Liver (tissue), 9 donors: Measurements from ENCODE around the gene EDRF1. TPM values are rescaled to one million over a fixed set of nuclear protein-coding genes. Genes with fewer than 3 reads are reported as not detected.

Experiments used
- DNase-seq: peaks from one replicate; pipeline ENCODE4 v3.0.0-alpha.2; 2017; ENCODE audit warnings: low spot score
- H3K27ac ChIP-seq, 2 donors: one replicate each; pipeline ENCODE4 v1.7.0; 2013; ENCODE audit warnings: inconsistent platforms in 2 of 2, low read length in 2 of 2, control low read depth in 1 of 2, low read depth in 1 of 2, mild to moderate bottlenecking in 1 of 2
- H3K27me3 ChIP-seq, 4 donors: one replicate each; pipeline versions ENCODE4 v1.6.1 to v1.7.0; 2013; ENCODE audit warnings: low read length in 3 of 4, inconsistent platforms in 1 of 4, mild to moderate bottlenecking in 1 of 4, moderate library complexity in 1 of 4; ENCODE audit not compliant: control insufficient read depth in 4 of 4, insufficient read depth in 4 of 4
- H3K36me3 ChIP-seq, 4 donors: one replicate each; pipeline versions ENCODE4 v1.6.1 to v1.7.0; 2013; ENCODE audit warnings: low read length in 3 of 4, mild to moderate bottlenecking in 3 of 4, low read depth in 1 of 4, moderate library complexity in 1 of 4; ENCODE audit not compliant: control insufficient read depth in 4 of 4, insufficient read depth in 3 of 4
- H3K4me1 ChIP-seq, 4 donors: one replicate each; pipeline versions ENCODE4 v1.6.1 to v1.7.0; 2013; ENCODE audit warnings: low read length in 3 of 4, mild to moderate bottlenecking in 3 of 4, moderate library complexity in 1 of 4; ENCODE audit not compliant: control insufficient read depth in 4 of 4, insufficient read depth in 4 of 4
- H3K4me3 ChIP-seq, 3 donors: one replicate each; pipeline versions ENCODE4 v1.6.1 to v1.7.0; 2013; ENCODE audit warnings: low read length in 3 of 3, control low read depth in 1 of 3, low read depth in 1 of 3, mild to moderate bottlenecking in 1 of 3
- H3K9ac ChIP-seq, 2 donors: one replicate each; pipeline ENCODE4 v1.7.0; 2013; ENCODE audit warnings: low read length in 2 of 2, mild to moderate bottlenecking in 2 of 2, moderate library complexity in 2 of 2, control low read depth in 1 of 2, low read depth in 1 of 2
- H3K9me3 ChIP-seq, 4 donors: one replicate each; pipeline versions ENCODE4 v1.6.1 to v1.7.0; 2013; ENCODE audit warnings: low read length in 3 of 4; ENCODE audit not compliant: control insufficient read depth in 4 of 4
- ATF3 ChIP-seq: IDR thresholded peaks from 2 replicates; pipeline ENCODE4 v1.6.1; 2016; ENCODE audit warnings: antibody characterized with exemption
- CTCF ChIP-seq: fragments of 150-350 bp; IDR thresholded peaks from 2 replicates; pipeline ENCODE4 v1.5.1; 2017; ENCODE audit warnings: improper control_type of control experiment, low read depth, low read length; ENCODE audit not compliant: missing input control
- EGR1 ChIP-seq, 2 donors: IDR thresholded peaks; 2 replicates each; pipeline ENCODE4 v1.6.1; 2016 to 2018; ENCODE audit warnings: antibody characterized with exemption in 2 of 2, low read depth in 2 of 2
- FOXA1 ChIP-seq: IDR thresholded peaks from 2 replicates; pipeline ENCODE4 v1.6.1; 2016; ENCODE audit warnings: antibody characterized with exemption
- FOXA2 ChIP-seq: IDR thresholded peaks from 2 replicates; pipeline ENCODE4 v1.6.1; 2016; ENCODE audit warnings: antibody characterized with exemption
- GABPA ChIP-seq, 2 donors: IDR thresholded peaks in 1 of 2; conservative IDR thresholded peaks in 1 of 2; 2 replicates each; pipeline ENCODE4 v1.6.1; 2016; ENCODE audit warnings: antibody characterized with exemption in 2 of 2, mild to moderate bottlenecking in 1 of 2, moderate library complexity in 1 of 2
- HNF4A ChIP-seq, 2 donors: conservative IDR thresholded peaks; 2 replicates each; pipeline ENCODE4 v1.6.1; 2016; ENCODE audit warnings: antibody characterized with exemption in 2 of 2, mild to moderate bottlenecking in 2 of 2
- MAX ChIP-seq: IDR thresholded peaks from 2 replicates; pipeline ENCODE4 v1.6.1; 2016; ENCODE audit warnings: antibody characterized with exemption
- NR2F2 ChIP-seq: IDR thresholded peaks from 2 replicates; pipeline ENCODE4 v1.6.1; 2016; ENCODE audit warnings: antibody characterized with exemption
- RAD21 ChIP-seq, 2 donors: IDR thresholded peaks; 2 replicates each; pipeline ENCODE4 v1.6.1; 2016; ENCODE audit warnings: antibody characterized with exemption in 2 of 2, mild to moderate bottlenecking in 2 of 2
- REST ChIP-seq: IDR thresholded peaks from 2 replicates; pipeline ENCODE4 v1.6.1; 2016; ENCODE audit warnings: antibody characterized with exemption, mild to moderate bottlenecking
- RXRA ChIP-seq, 2 donors: IDR thresholded peaks; 2 replicates each; pipeline ENCODE4 v1.6.1; 2017 to 2018; ENCODE audit warnings: antibody characterized with exemption in 2 of 2, mild to moderate bottlenecking in 1 of 2
- SP1 ChIP-seq: IDR thresholded peaks from 2 replicates; pipeline ENCODE4 v1.6.1; 2018; ENCODE audit warnings: antibody characterized with exemption, mild to moderate bottlenecking
- TAF1 ChIP-seq: conservative IDR thresholded peaks from 2 replicates; pipeline ENCODE4 v1.6.1; 2016; ENCODE audit warnings: antibody characterized with exemption, mild to moderate bottlenecking
- YY1 ChIP-seq: IDR thresholded peaks from 2 replicates; pipeline ENCODE4 v1.6.1; 2016; ENCODE audit warnings: antibody characterized with exemption, mild to moderate bottlenecking
- ZBTB33 ChIP-seq: IDR thresholded peaks from 2 replicates; pipeline ENCODE4 v1.6.1; 2016; ENCODE audit warnings: antibody characterized with exemption
- WGBS: extraction: QIAGEN DNeasy Blood & Tissue Kit; methylation state at CpG from one replicate; pipeline ENCODE4 v1.1.7; 2013; 5-methylcytosine and 5-hydroxymethylcytosine counted together
- polyA plus RNA-seq, 2 donors: library from polyadenylated mRNA; stranded (reverse) in 1 of 2; unstranded in 1 of 2; fragments of 200-250 nt in 1 of 2; fragments of >200 nt in 1 of 2; fragmentation: Nextera tagmentation in 1 of 2; extraction: Ambion mirVana in 1 of 2; gene quantifications; one replicate each; pipeline versions ENCODE4 v1.2.1 to v1.2.3, GENCODE V29; 2013 to 2015
- total RNA-seq, 2 donors: library from RNA; depleted of rRNA; stranded (reverse); fragments of >200 nt; gene quantifications; one replicate each; pipeline ENCODE4 v1.2.3, GENCODE V29; 2014
- donor health status: healthy.
- donor health status: healthy.
- donor health status: healthy.
- donor health status: healthy.
- donor health status: healthy.

Gene EDRF1
- total and polyA plus RNA-seq, 4 donors: 3.9 to 17.0 (median 9.2) TPM

GRCh38 chr10:125781374-125781773 is 61.9 kb downstream of the EDRF1 start:
- Histone ChIP-seq H3K27ac (no peak overlapping the region), H3K4me1 (no peaks in the 10 kb centered on the region), H3K27me3 (no peaks in the 10 kb centered on the region), H3K9ac (no peak overlapping the region), H3K4me3 (no peak overlapping the region), H3K9me3 (no peaks in the 10 kb centered on the region), H3K36me3 (peaks cover 0 to 2% (median 0%) of the 10 kb centered on the region in 4 donors)
- 95% methylated on average over 8 of the region's 8 CpGs for WGBS
- TF ChIP-seq ATF3 (no peak), CTCF (no peak), ZBTB33 (no peak), RAD21 (IDR thresholded peaks at IDR 0.05) (no peak), HNF4A (conservative IDR thresholded peaks at IDR 0.05) (no peak), MAX (no peak), GABPA (IDR thresholded peaks at IDR 0.05 in 1 of 2, conservative IDR thresholded peaks at IDR 0.05 in 1 of 2) (no peak), YY1 (no peak), REST (no peak), FOXA2 (no peak), NR2F2 (no peak), TAF1 (no peak), EGR1 (IDR thresholded peaks at IDR 0.05; ENCODE audit: low read depth in 2 of 2) (no peak), RXRA (IDR thresholded peaks at IDR 0.05) (no peak), SP1 (no peak), FOXA1 (no peak)
- no peak for DNase-seq

- peaks cover 0 to 3% (median 1%) of the 10 kb centered on the region in 4 donors for H3K36me3 ChIP-seq
- H3K4me1 ChIP-seq: no peaks in the 10 kb centered on the region
- H3K27ac ChIP-seq: no peak overlapping the region
- no peak for TF ChIP-seq GABPA (IDR thresholded peaks at IDR 0.05 in 1 of 2, conservative IDR thresholded peaks at IDR 0.05 in 1 of 2)
- no peak overlapping the region for H3K4me3 ChIP-seq
- H3K9ac ChIP-seq: no peak overlapping the region
- WGBS: 88% methylated on average over 11 of the region's 11 CpGs
- no peaks in the 10 kb centered on the region for H3K9me3 ChIP-seq
- no peak for DNase-seq
- H3K27me3 ChIP-seq: no peaks in the 10 kb centered on the region
These were observed 62.5 kb downstream of the EDRF1 start for GRCh38 chr10:125782054-125782453.
